Mesendoderm (in vitro differentiated cells): ENCODE measurements around the gene CREB3L1.

ENCODE experiments used
- DNase-seq: peaks from one replicate; pipeline ENCODE4 v3.0.0; 2013
- H2AK5ac ChIP-seq: 2 replicates; pipeline ENCODE4 v1.6.1; 2013; ENCODE audit warnings: low read length, inconsistent platforms
- H2BK120ac ChIP-seq: 2 replicates; pipeline ENCODE4 v1.6.1; 2013; ENCODE audit warnings: low read depth, mild to moderate bottlenecking, low read length, moderate library complexity, mixed read lengths
- H2BK15ac ChIP-seq: replicated peaks from 2 replicates; pipeline ENCODE4 v1.6.1; 2013; ENCODE audit warnings: low read depth, mild to moderate bottlenecking, moderate library complexity
- H2BK5ac ChIP-seq: 2 replicates; pipeline ENCODE4 v1.6.1; 2013; ENCODE audit warnings: low read length, inconsistent platforms
- H3K18ac ChIP-seq: 2 replicates; pipeline ENCODE4 v1.6.1; 2013; ENCODE audit warnings: mild to moderate bottlenecking, low read length, mixed read lengths
- H3K23ac ChIP-seq: one replicate; pipeline ENCODE4 v1.6.1; 2013; ENCODE audit warnings: low read length
- H3K27ac ChIP-seq: 2 replicates; pipeline ENCODE4 v1.5.1; 2013; ENCODE audit warnings: low read depth, mild to moderate bottlenecking, inconsistent platforms, low read length, moderate library complexity
- H3K27me3 ChIP-seq: 2 replicates; pipeline ENCODE4 v1.6.1; 2013; ENCODE audit warnings: low read length, control low read depth, mild to moderate bottlenecking, inconsistent platforms; ENCODE audit not compliant: insufficient read depth, poor library complexity
- H3K36me3 ChIP-seq: 2 replicates; pipeline ENCODE4 v1.6.1; 2013; ENCODE audit warnings: low read length, inconsistent platforms; ENCODE audit not compliant: control insufficient read depth, insufficient read depth
- H3K4ac ChIP-seq: one replicate; pipeline ENCODE4 v1.6.1; 2013; ENCODE audit warnings: low read depth, mild to moderate bottlenecking, low read length, moderate library complexity
- H3K4me1 ChIP-seq: 2 replicates; pipeline ENCODE4 v1.6.1; 2013; ENCODE audit warnings: low read depth, low read length, inconsistent platforms; ENCODE audit not compliant: control insufficient read depth
- H3K4me2 ChIP-seq: 2 replicates; pipeline ENCODE4 v1.6.1; 2013; ENCODE audit warnings: low read length
- H3K4me3 ChIP-seq: 2 replicates; pipeline ENCODE4 v1.5.1; 2013; ENCODE audit warnings: mild to moderate bottlenecking, low read length
- H3K56ac ChIP-seq: one replicate; pipeline ENCODE4 v1.6.1; 2013; ENCODE audit warnings: low read length
- H3K79me1 ChIP-seq: 2 replicates; pipeline ENCODE4 v1.6.1; 2013; ENCODE audit warnings: low read length, inconsistent platforms
- H3K79me2 ChIP-seq: 2 replicates; pipeline ENCODE4 v1.6.1; 2013; ENCODE audit warnings: mild to moderate bottlenecking, low read length; ENCODE audit not compliant: control insufficient read depth, insufficient read depth
- H3K9ac ChIP-seq: 2 replicates; pipeline ENCODE4 v1.6.1; 2013; ENCODE audit warnings: low read length, inconsistent platforms
- H4K5ac ChIP-seq: one replicate; pipeline ENCODE4 v1.6.1; 2013; ENCODE audit warnings: low read length
- H4K8ac ChIP-seq: one replicate; pipeline ENCODE4 v1.6.1; 2013; ENCODE audit warnings: low read depth, mild to moderate bottlenecking, control low read depth, low read length, moderate library complexity
- WGBS: extraction: QIAGEN DNeasy Blood & Tissue Kit; methylation state at CpG from one replicate; pipeline ENCODE4 v1.1.7; 2013; ENCODE audit warnings: low lambda C conversion rate, missing lambda C conversion rate; ENCODE audit not compliant: insufficient coverage; ENCODE audit errors: extremely low coverage; 5-methylcytosine and 5-hydroxymethylcytosine counted together

CREB3L1 gene

GRCh38 chr11:46334211-46334610 lies 56.7 kb downstream of the CREB3L1 start:
- H3K36me3 ChIP-seq: no peaks in the 10 kb centered on the region
- H3K27ac ChIP-seq: no peak overlapping the region
- no peak overlapping the region for H3K4me3 ChIP-seq

DNA sequence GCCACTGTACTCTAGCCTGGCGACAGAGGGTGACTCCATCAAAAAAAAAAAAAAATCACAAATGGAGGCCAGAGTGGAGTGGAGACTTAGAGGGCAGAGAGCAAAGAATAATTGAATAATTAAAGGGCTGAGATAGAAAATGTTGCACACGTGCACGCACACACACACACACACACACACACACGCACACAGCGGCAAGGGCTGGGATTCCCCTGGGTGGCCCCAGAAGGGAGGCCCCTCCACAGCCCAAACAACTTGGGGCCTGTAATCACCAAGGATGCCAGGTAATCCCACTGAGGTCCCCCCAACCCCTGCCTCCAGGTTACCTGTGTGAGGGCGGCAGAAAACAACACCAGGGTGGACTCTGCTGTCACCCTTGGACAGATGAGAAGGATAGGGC lies 57.8 kb downstream of the CREB3L1 start:
- Histone ChIP-seq H3K56ac (no peak overlapping the region), H3K18ac (no peak overlapping the region), H3K27me3 (peaks cover 10% of the 10 kb centered on the region), H2BK15ac (no peak overlapping the region), H4K8ac (no peak overlapping the region), H3K4me3 (no peak overlapping the region), H3K36me3 (no peaks in the 10 kb centered on the region), H2BK5ac (no peak overlapping the region), H2BK120ac (no peak overlapping the region), H3K27ac (no peak overlapping the region), H3K23ac (no peak overlapping the region), H3K4me1 (peaks cover 17% of the 10 kb centered on the region), H3K79me1 (no peaks in the 10 kb centered on the region), H3K9ac (no peak overlapping the region), H3K4me2 (no peak overlapping the region), H2AK5ac (no peak overlapping the region), H4K5ac (no peak overlapping the region), H3K79me2 (no peaks in the 10 kb centered on the region), H3K4ac (no peak overlapping the region)
- DNase-seq: no peak
- WGBS: no CpG with 5 or more reads among the region's 6 CpGs

More at GRCh38 chr11:46334211-46334610, 56.7 kb downstream of the CREB3L1 start:
- no peak overlapping the region for H4K5ac ChIP-seq
- H3K4me2 ChIP-seq: no peak overlapping the region
- no peak overlapping the region for H2AK5ac ChIP-seq
- no peak for DNase-seq
- H4K8ac ChIP-seq: no peak overlapping the region
- H2BK120ac ChIP-seq: no peak overlapping the region
- H3K27me3 ChIP-seq: peaks cover 10% of the 10 kb centered on the region
- H3K4ac ChIP-seq: no peak overlapping the region
- no peak overlapping the region for H3K9ac ChIP-seq
- H3K23ac ChIP-seq: no peak overlapping the region
- H3K18ac ChIP-seq: no peak overlapping the region
- no CpG with 5 or more reads among the region's 3 CpGs for WGBS
- H3K4me1 ChIP-seq: peaks cover 11% of the 10 kb centered on the region
- no peaks in the 10 kb centered on the region for H3K79me2 ChIP-seq
- H3K79me1 ChIP-seq: no peaks in the 10 kb centered on the region
- H3K56ac ChIP-seq: no peak overlapping the region
- no peak overlapping the region for H2BK15ac ChIP-seq
- H2BK5ac ChIP-seq: no peak overlapping the region

DNA sequence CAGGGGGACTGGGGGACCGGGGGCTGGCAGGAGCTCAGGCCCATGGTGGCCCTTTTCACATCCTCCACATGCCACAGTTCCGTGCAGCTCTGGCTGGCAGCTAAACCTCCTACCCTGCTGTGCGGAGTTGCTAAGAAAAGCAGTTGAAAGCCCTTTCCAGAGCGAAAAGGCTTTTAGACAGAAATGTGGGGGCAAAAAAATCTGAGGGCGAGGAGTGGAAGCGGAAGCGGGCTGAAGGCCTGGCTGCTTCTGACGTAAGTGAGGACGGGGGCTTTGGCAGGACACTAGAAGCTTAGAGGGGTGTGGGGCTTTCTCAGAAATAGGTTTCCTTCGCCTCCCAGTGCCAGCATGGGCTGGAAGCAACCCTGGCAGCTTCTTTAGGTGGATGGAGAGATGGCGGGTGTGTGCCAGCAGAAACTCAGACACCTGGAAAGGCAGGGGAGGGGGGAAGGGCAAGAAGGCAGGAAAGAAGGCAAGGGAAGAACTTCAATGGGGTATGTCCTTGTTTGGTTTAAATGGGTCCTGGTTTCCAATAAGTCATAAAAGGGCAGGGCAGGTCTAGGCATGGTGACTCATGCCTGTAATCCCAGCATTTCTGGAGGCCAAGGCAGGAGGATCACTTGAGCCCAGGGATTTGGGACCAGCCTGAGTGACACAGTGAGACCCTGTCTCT lies 58.6 kb downstream of the CREB3L1 start:
- Histone ChIP-seq H3K18ac (no peak overlapping the region), H4K5ac (no peak overlapping the region), H2AK5ac (no peak overlapping the region), H3K27ac (no peak overlapping the region), H3K79me1 (no peaks in the 10 kb centered on the region), H4K8ac (no peak overlapping the region), H3K4me1 (peaks cover 11% of the 10 kb centered on the region), H3K36me3 (no peaks in the 10 kb centered on the region), H3K79me2 (no peaks in the 10 kb centered on the region), H3K4ac (no peak overlapping the region), H2BK5ac (no peak overlapping the region), H3K4me2 (no peak overlapping the region), H3K4me3 (no peak overlapping the region), H2BK120ac (no peak overlapping the region), H3K27me3 (peaks cover 10% of the 10 kb centered on the region), H3K9ac (no peak overlapping the region), H3K56ac (peak overlapping the region; percentile 3), H2BK15ac (no peak overlapping the region), H3K23ac (no peak overlapping the region)
- DNase-seq: no peak
- WGBS: no CpG with 5 or more reads among the region's 11 CpGs

- H3K4me3 ChIP-seq: no peak overlapping the region
- H3K79me2 ChIP-seq: no peaks in the 10 kb centered on the region
- H2BK120ac ChIP-seq: no peak overlapping the region
- no peak overlapping the region for H4K8ac ChIP-seq
- no peaks in the 10 kb centered on the region for H3K36me3 ChIP-seq
- H3K9ac ChIP-seq: no peak overlapping the region
- H3K23ac ChIP-seq: no peak overlapping the region
- H2BK15ac ChIP-seq: no peak overlapping the region
- H3K4me1 ChIP-seq: peaks cover 15% of the 10 kb centered on the region
- no peak overlapping the region for H2BK5ac ChIP-seq
- H3K79me1 ChIP-seq: no peaks in the 10 kb centered on the region
- no peak overlapping the region for H3K4me2 ChIP-seq
- H3K27me3 ChIP-seq: peaks cover 9% of the 10 kb centered on the region
- H4K5ac ChIP-seq: no peak overlapping the region
- H3K18ac ChIP-seq: no peak overlapping the region
- H3K27ac ChIP-seq: no peak overlapping the region
- no peak for DNase-seq
- no CpG with 5 or more reads among the region's 12 CpGs for WGBS
- H3K56ac ChIP-seq: no peak overlapping the region
- H2AK5ac ChIP-seq: no peak overlapping the region
- H3K4ac ChIP-seq: no peak overlapping the region
Measured at GRCh38 chr11:46336563-46337180, 59.2 kb downstream of the CREB3L1 start.

DNA sequence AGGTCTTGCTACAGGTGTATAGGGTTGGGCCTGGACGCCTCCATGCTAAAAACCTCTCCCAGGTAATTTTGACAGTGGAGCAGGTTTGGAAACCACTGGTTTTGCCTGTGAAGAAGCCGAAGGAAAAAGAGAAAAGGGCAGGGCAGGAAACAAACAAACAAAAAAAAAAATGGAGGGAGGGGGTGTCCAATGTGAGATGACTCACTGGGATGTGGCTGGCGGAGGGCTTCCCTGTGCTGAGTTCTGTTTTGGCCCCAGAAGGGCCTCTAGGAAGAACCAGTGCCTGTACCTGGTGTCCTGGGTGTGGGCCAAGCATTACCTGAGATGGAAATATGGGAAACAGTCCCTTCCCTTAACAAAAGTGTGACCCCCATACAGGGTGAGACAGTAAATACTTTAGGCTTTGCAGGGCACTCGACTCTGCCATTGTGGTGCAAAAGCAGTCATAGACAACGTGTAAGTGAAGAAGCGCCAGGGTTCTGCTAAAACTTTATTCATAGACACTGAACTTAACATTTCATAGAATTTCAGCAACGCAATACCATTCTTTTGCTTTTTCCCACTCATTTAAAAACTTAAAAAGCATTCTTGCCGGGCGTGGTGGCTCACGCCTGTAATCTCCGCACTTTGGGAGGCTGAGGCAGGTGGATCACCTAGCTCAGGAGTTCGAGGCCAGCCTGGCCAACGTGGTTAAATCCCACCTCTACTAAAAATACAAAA lies 60.3 kb downstream of the CREB3L1 start:
- no peak overlapping the region for H2BK120ac ChIP-seq
- WGBS: no CpG with 5 or more reads among the region's 13 CpGs
- H4K5ac ChIP-seq: no peak overlapping the region
- H2AK5ac ChIP-seq: no peak overlapping the region
- H3K27me3 ChIP-seq: peaks cover 3% of the 10 kb centered on the region
- H3K79me2 ChIP-seq: no peaks in the 10 kb centered on the region
- no peaks in the 10 kb centered on the region for H3K79me1 ChIP-seq
- no peak overlapping the region for H3K23ac ChIP-seq
- no peak overlapping the region for H3K27ac ChIP-seq
- no peak overlapping the region for H3K4me3 ChIP-seq
- H3K4me1 ChIP-seq: peaks cover 22% of the 10 kb centered on the region
- H3K4ac ChIP-seq: no peak overlapping the region
- no peak overlapping the region for H3K9ac ChIP-seq
- H3K4me2 ChIP-seq: no peak overlapping the region
- no peak overlapping the region for H4K8ac ChIP-seq
- H2BK15ac ChIP-seq: no peak overlapping the region
- no peak overlapping the region for H3K18ac ChIP-seq
- no peaks in the 10 kb centered on the region for H3K36me3 ChIP-seq
- no peak overlapping the region for H3K56ac ChIP-seq
- DNase-seq: no peak
- no peak overlapping the region for H2BK5ac ChIP-seq
